GM12891 (cell line): ENCODE data around the gene RIBC2.

Experiments
- POLR2A ChIP-seq: IDR thresholded peaks from 2 replicates; pipeline ENCODE4 v1.6.1; 2011; ENCODE audit warnings: low read depth, low read length, control low read depth
- POLR2AphosphoS5 ChIP-seq: IDR thresholded peaks from 2 replicates; pipeline ENCODE4 v1.6.1; 2011; ENCODE audit warnings: low read depth, low read length, control low read depth
- POU2F2 ChIP-seq: IDR thresholded peaks from 2 replicates; pipeline ENCODE4 v1.6.1; 2011; ENCODE audit warnings: low read depth, mild to moderate bottlenecking, control low read depth, low read length, moderate library complexity
- SPI1 ChIP-seq: IDR thresholded peaks from 2 replicates; pipeline ENCODE4 v1.6.1; 2011; ENCODE audit warnings: low read depth, low read length, control low read depth
- TAF1 ChIP-seq: IDR thresholded peaks from 2 replicates; pipeline ENCODE4 v1.6.1; 2011; ENCODE audit warnings: low read depth, low read length, control low read depth

GRCh38 chr22:45418056-45418769 lies 4.7 kb downstream of the RIBC2 start:
- TF ChIP-seq POLR2AphosphoS5 (no peak), POLR2A (no peak), TAF1 (no peak), POU2F2 (no peak), SPI1 (no peak)
